ENCODE data around the gene RSPO4. TPM values are rescaled to one million over a fixed set of nuclear protein-coding genes. Genes with fewer than 3 reads are reported as not detected.

RSPO4 gene
- total and polyA plus RNA-seq, 9 of the 15 experiments (the other 6 are each of a cell fraction or from before 2014, with no cell fraction given) = 0.04 to 0.34 TPM; not detected in 7

GRCh38 chr20:967796-968742 is 34.0 kb downstream of the RSPO4 start (continued):
- no peak for TF ChIP-seq BDP1 (IDR thresholded peaks at IDR 0.05; ENCODE audit: insufficient read depth, insufficient read length)
- TF ChIP-seq MIER1 (IDR thresholded peaks at IDR 0.05; ENCODE audit: low read depth) = no peak
- no peak for TF ChIP-seq HINFP (tag; conservative IDR thresholded peaks at IDR 0.05; ENCODE audit: low read depth)
- no peak for TF ChIP-seq NCOA6 (IDR thresholded peaks at IDR 0.05)
- no peak for TF ChIP-seq KAT8 (IDR thresholded peaks at IDR 0.05; ENCODE audit: low read depth)
- TF ChIP-seq RAD51 (IDR thresholded peaks at IDR 0.05; ENCODE audit: borderline replicate concordance, low read depth) = peak; percentile 99
- no peak for TF ChIP-seq MYBL2 (IDR thresholded peaks at IDR 0.05; ENCODE audit: low read depth)
- TF ChIP-seq MYBL2 (CRISPR knock-in tag; IDR thresholded peaks at IDR 0.05; ENCODE audit: borderline replicate concordance) = no peak
- no peak for TF ChIP-seq MTA3 (IDR thresholded peaks at IDR 0.05; ENCODE audit: borderline replicate concordance)
- no peak for TF ChIP-seq ZFX (CRISPR knock-in tag; IDR thresholded peaks at IDR 0.05)
- peak; percentile 18; the same call in 1 of the 2 replicates for TF ChIP-seq MGA (IDR thresholded peaks at IDR 0.05)
- no peak for TF ChIP-seq COPS2 (conservative IDR thresholded peaks at IDR 0.05)
- no peak for TF ChIP-seq TAF15 (IDR thresholded peaks at IDR 0.05; ENCODE audit: low read depth, low read length)
